ENCODE data around the gene EHD2.

Gene EHD2

DNA sequence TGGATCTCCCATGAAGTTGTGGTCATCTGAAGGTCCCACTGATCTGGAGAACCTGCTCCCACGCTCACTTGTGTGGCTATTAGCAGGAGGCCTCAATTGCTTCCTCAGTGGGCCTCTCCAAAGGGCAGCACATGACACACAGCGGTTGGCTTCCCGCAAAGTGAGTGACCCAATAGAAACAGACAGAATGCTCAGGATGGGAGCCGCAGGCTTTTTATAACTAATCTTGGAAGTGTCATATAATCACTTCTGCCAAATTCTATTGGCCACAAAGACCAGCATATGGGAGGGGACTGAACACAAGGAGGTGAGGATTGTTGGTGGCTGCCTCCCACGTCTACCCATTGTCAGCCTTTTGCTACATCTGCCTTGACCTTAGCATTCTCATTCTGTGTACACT lies 22.1 kb upstream of the EHD2 start:
- DNase-seq (ENCODE audit: low read depth in 2 of 3, low spot score in 2 of 3), result no peak

DNA sequence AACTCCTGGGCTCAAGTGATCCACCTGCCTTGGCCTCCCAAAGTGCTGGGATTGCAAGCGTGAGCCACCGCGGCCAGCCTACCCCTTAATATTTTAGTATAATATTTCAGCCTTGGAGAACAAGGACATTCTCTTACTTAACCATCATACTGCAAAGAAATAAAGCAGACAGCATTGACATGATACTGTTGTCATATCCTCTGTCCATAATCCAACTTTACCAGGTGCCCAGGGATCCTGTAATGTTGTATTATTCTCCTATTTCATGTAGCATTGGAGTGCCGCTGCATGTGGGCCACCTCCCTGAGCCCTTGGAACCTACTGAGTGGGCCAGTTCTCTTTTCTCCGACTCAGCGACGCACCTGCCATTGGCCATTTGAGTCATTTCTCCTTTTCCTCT lies 21.4 kb upstream of the EHD2 start:
- DNase-seq (ENCODE audit: low read depth in 2 of 3, low spot score in 2 of 3), result no peak

DNA sequence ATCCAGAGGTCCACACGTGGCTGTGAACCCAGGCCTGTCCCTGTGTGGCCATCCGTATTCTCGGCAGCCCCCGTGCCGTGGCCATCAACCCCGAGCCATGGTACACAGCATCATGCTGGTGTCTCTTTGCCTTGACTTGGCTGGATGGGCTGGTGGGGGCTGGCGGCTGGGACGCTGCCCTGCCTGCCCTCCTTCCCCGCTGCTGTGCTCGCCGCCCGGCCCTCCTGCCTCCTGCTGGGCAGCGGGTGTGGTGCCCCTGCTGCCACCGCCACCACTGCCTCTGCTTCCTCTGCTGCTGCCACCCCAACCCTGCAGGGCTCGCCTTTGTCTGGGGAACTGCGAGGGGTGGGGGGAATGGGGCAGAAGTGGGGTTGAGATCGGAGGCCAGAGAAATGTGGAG lies 19.7 kb upstream of the EHD2 start:
- DNase-seq (ENCODE audit: low read depth in 2 of 3, low spot score in 2 of 3), result no peak

DNA sequence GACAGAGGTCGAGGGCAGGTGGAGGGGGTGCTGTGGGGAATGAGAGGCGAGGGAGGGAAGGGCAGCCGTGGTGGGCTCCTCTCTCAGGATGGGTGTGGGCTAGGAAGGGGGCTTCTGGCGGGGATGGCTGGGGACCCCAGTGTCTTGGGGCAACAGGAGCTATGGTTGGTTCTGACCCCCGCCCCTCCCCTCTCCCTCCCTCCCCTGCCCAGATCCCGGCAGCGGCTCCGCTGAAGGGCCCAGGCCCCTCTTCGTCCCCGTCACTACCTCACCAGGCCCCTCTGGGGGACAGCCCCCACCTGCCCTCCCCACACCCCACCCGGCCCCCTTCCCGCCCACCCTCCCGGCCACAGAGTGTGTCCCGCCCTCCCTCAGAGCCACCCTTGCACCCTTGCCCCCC lies 19.3 kb upstream of the EHD2 start:
- DNase-seq (ENCODE audit: low read depth in 2 of 3, low spot score in 2 of 3), result no peak

DNA sequence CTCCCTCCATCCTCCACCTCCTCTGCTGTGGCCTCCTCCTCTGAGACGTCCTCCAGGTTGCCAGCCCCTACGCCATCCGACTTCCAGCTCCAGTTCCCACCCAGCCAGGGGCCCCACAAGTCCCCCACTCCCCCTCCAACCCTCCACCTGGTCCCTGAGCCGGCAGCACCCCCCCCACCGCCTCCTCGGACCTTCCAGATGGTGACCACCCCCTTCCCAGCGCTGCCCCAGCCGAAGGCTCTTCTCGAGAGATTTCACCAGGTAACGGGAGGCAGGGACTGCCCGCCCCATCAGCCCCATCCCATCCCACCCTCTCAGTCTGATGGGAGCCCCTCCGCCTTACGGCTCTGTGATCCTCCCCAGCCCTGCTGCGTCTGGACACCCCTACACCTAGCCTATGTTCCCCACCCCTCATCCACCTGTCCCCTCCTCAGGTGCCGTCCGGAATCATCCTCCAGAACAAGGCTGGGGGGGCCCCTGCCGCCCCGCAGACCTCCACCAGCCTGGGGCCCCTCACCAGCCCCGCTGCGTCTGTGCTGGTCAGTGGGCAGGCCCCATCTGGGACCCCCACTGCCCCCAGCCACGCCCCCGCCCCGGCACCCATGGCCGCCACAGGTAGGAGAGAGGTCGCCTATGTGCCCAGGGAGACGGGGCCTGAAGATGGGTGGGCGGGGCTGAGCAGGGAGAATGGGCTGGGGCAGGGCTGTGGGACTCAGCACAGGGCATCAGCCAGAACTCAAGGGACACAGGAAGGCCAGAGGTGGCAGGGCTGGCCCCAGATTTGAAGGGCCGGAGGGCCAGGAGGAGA lies 18.6 kb upstream of the EHD2 start:
- DNase-seq (ENCODE audit: low read depth in 2 of 3, low spot score in 2 of 3), result no peak

DNA sequence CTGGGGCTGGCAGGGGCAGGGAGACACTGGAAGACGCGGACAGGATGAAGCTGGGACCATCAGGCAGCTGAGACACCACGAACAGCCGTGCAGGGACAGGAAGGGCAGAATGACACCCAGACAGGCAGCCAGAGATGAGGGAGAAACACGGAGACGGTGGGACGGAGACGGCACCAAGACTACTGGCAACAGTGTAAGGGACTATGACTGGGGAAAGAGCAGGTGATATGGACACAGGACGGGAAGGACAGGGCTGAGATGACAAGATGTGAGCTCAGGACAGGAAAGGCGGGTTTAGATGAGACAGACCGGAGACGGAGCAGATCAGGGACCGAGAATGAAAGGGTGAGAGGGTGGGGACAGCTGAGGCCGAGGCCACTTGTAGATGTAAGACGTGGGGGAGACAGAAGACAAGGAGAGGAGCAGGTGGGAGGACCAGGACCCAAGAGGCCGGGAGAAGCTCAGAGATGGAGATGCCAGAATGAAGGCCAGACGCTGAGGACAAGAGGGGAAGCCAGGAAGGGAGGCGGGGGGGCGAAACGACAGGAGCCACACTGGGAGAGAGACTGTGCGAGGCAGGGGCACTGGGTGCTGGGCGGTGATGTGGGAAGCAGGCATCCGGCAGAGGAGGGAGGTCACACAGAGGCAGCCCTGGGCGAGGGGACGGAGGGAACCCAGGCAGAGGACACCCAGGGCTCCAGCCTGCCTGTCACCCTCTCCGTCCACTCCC lies 17.5 kb upstream of the EHD2 start:
- DNase-seq (ENCODE audit: low read depth in 2 of 3, low spot score in 2 of 3), result no peak

DNA sequence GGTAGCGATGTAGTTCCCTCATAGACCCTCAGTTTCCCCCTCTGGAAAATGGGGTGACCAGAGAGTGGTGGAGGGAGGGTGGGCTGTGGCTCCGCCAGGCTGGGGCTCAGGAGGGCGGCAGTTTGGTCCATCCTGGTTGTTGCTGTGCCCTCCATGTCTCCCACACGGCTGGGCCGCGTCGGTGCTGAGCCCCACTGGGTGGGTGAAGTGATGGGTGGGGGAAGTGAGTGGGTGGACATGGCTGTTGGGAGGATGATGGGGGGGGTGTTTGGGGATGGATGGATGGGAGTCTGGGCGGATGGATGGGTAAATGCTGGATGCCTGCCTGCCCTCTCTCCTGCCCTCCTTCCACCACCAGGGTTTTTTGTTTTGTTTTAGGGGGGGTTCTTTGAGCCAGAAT lies 16.6 kb upstream of the EHD2 start:
- no peak for DNase-seq (ENCODE audit: low read depth in 2 of 3, low spot score in 2 of 3)

DNA sequence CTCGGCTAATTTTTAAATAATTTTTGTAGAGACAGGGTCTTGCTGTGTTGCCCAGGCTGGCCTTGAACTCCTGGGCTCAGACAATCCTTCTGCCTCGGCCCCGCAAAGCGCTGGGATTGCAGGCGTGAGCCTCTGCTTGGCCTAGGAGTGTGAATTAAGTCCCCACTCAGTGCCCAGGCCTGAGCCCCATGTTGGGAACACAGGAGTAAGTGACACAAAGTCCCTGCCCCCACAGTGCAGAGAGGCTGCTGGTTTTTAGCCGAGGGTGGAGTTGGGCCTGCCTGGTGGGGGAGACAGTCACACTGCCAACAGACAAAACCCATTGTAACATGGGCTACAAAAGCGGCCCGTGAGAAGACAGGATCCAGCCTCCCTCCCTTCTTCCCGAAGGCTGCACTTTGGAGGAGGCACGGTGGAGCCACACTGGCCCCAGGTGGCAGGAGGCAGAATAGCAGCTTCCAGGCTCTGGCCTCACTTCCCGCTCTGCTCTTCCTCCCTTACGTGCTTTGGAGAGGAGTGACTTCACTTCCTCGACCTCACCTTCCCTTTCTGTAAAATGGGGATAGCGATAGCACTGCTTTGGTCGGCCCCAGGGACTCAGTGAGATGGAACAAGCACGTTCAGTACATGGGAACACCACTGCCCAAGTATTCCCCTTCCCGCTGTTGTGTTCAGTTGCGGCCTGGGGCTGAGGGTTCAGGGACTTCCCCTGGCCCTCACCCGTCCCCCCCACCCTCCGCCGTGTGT lies 15.2 kb upstream of the EHD2 start:
- peak in 2 of 3 experiments; percentile 22 to 27 for DNase-seq (ENCODE audit: low read depth in 2 of 3, low spot score in 2 of 3)

DNA sequence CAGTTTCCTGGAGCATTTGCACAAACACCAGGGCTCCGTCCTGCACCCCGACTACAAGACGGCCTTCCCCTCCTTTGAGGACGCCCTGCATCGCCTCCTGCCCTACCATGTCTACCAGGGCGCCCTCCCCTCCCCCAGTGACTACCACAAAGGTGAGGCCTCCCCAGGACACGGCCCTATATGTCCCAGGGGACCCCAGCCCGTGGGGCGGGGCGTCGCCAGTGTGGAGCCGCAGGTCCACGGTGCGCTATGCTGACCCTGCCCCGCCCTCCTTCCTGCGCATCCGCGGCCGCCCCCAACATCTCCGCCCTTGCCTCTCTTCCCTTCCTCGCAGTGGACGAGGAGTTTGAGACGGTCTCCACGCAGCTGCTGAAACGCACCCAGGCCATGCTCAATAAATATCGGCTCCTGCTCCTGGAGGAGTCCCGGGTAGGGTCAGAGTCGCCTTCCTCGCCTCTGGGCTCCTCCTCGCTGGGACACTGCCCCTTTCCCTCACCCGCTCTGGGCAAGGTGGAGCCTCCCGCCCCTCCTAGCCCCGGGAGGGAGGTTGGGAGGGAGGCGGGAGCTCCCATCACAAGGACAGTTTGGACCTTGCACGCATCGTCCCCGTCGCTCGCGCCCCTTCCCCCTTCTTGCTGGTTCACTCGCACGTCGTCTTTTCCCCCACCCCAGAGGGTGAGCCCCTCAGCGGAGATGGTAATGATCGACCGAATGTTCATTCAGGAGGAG lies 14.4 kb upstream of the EHD2 start:
- no peak for DNase-seq (ENCODE audit: low read depth in 2 of 3, low spot score in 2 of 3)

DNA sequence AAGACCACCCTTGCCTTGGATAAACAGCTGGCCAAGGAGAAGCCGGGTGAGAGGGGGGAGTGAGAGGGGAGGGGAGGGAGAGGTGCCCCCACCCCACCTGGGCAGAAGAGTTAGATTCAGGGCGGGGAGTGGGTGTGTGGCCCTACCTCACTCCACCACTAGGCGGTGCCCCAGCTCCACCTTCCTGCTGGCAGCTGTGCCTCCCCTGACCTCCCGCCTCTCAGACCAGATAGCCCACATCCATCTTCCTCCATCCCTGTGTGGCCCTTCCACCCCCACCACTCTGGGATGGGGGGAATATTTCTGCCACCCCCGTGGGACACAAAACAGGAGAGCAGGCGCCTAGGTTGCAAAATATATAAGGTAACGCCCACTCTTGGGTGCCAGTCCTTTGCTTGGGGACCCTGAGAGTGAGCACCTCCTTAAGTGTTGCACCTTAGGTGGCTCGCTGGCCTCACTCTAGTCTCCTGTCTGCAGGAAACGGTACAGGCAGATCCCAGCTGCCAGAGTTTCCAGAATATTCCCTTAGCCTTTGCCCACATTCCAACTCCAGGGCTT lies 13.8 kb upstream of the EHD2 start:
- DNase-seq (ENCODE audit: low read depth in 2 of 3, low spot score in 2 of 3), result peak in 1 of 3 experiments; percentile 49

DNA sequence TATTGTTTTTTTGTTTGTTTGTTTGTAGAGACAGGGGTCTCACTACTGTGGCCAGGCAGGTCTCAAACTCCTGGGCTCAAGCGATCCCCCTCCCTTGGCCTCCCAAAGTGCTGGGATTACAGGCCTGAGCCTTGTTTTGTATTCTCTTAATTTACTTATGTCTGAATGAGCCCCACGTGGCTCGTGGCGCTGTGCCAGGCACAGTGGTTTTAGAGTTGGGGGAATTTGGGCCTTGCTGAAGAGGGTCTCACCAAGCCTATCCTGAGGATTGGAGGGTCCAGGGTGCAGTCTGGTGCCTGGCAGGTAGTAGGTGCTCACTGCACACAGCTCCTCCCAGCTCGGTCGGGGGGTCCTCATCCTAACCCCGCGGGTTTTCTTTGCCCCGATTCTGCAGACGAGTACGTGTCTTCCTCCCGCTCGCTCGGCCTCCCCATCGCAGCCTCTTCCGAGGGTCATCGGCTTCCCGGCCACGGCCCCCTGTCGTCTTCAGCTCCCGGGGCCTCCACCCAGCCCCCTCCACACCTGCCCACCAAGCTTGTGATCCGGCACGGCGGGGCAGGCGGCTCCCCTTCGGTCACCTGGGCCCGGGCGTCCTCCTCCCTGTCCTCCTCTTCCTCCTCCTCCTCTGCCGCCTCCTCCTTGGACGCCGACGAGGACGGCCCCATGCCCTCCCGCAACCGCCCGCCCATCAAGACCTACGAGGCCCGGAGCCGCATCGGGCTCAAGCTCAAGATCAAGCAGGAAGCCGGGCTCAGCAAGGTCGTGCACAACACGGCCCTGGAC lies 12.1 kb upstream of the EHD2 start:
- DNase-seq (ENCODE audit: low read depth in 2 of 3, low spot score in 2 of 3), result no peak

DNA sequence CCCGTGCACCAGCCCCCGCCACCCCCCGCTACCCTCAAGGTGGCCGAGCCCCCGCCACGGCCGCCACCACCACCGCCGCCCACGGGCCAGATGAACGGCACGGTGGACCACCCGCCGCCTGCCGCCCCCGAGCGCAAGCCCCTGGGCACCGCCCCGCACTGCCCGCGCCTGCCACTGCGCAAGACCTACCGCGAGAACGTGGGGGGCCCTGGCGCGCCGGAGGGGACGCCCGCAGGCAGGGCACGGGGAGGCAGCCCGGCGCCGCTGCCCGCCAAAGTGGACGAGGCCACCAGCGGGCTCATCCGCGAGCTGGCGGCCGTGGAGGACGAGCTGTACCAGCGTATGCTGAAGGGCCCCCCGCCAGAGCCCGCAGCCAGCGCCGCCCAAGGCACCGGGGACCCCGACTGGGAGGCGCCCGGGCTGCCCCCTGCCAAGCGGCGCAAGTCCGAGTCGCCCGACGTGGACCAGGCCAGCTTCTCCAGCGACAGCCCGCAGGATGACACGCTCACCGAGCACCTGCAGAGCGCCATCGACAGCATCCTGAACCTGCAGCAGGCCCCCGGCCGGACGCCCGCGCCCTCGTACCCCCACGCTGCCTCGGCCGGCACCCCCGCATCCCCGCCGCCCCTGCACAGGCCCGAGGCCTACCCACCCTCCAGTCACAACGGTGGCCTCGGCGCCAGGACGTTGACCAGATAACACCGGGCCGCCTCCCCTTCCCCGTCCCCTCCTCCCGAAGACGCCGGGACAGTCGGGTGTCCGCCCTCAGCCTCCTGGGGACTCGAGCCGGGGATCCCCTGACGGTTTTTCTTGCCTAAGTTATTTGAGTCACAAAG lies 11.3 kb upstream of the EHD2 start:
- DNase-seq (ENCODE audit: low read depth in 2 of 3, low spot score in 2 of 3), result no peak

DNA sequence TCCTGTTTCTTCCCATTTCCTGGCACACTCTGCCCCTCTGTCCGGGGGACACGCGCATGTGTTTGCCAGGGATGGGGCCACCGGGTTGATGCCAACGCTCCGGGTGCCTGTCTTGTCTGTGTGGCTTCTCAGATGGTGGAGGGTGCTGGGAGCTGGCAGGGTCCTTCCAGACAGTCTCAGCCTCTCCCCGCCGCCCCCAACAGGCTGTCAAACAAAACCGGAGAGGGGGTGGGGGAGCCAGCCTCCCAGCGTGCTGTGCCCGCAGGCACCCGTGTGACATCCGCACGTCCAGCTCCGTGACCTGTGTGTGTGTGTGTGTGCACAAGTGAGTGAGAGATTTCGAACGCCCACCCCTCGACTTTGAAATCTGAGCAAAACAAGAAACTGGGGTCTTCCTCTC lies 10.6 kb upstream of the EHD2 start:
- no peak for DNase-seq (ENCODE audit: low read depth in 2 of 3, low spot score in 2 of 3)

DNA sequence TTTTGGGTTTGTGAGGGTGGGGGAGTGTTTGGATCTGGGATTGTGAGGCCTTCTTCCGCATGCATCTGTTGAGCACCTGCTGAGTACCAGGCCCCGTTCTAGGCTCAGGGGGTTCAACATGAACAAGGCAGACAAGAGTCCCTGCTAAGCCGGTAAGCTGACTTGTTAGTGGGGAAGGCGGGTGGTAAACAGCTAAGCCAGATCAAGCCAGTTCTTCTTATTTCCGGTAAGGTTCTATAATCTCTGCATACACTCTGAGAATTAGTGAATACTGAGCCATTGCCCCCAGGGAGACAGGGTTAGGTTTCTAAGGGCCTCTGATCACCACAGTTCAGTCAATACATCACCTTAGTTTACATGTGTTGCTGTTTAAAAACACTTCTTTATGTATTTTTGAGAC lies 9.9 kb upstream of the EHD2 start:
- no peak for DNase-seq (ENCODE audit: low read depth in 2 of 3, low spot score in 2 of 3)

DNA sequence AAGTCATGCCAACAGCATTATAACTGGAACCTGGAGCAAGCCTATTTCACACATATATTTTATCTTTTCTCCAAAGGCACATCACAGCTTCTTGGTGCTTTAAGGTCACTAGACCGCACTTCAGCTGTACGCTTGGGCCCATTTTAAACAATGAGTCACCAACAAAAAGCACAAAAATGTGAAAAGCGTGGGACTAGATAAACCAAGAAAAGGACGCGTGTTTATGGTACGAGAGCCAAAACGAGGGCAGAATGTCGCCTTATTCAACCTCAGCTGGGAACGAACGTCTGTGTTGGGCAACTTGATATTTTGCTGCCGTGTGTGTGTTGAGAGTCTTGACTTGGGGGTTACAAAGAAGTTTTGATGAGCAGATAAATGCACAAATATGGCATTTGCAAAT lies 9.2 kb upstream of the EHD2 start:
- no peak for DNase-seq (ENCODE audit: low read depth in 2 of 3, low spot score in 2 of 3)

DNA sequence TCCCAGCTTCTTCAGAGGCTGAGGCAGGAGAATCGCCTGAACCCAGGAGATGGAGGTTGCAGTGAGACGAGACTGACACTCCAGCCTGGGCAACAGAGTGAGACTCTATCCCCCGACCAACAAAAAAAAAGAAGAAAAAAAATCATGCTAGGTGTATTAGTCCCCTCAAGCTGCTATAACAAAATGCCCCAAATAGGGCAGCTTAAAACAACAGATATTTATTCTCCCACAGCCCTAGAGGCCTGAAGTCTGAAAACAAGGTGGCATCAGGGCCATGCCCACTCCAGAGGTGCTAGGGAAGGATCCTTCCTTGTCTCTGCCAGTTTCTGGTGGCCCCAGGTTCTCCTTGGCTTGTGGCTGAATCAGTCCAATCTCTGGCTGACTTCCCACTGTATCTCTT lies 8.6 kb upstream of the EHD2 start:
- no peak for DNase-seq (ENCODE audit: low read depth in 2 of 3, low spot score in 2 of 3)

DNA sequence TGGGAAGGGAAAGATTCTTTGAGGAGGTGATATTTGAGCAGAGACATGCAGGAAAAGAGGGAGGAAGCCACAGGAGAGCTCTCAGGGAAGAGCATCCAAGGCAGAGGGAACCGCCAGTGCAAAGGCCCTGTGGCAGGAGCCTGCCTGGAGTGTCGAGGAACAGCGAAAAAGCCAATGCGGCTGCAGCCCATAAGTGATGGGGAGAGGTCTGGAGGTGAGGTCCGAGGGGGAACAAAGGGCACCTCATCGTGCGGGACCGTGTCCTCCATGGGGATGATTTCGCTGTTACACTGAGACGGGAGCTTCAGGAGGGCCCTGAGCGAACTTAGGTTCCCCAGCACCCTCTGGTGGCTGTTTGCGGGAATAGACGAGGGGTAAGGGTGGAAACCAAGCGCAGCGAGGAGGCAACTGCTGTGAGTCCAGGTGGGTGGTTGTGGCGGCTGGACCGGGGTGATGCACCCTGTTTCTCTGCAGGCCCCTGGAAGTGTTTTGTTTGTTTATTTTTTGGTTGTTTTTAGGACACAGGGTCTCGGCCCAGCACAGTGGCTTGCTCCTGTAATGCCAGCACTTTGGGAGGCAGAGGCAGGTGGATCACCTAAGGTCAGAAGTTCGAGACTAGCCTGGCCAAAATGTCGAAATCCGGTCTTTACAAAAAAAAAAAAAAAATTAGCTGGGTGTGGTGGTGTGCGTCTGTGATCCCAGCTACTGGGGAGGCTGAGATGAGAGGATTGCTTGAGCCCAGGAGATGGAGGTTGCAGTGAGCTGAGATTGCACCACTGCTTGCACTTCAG lies 5.9 kb upstream of the EHD2 start:
- peak; percentile 45 to 74 (median 52) for DNase-seq (ENCODE audit: low read depth in 2 of 3, low spot score in 2 of 3)

DNA sequence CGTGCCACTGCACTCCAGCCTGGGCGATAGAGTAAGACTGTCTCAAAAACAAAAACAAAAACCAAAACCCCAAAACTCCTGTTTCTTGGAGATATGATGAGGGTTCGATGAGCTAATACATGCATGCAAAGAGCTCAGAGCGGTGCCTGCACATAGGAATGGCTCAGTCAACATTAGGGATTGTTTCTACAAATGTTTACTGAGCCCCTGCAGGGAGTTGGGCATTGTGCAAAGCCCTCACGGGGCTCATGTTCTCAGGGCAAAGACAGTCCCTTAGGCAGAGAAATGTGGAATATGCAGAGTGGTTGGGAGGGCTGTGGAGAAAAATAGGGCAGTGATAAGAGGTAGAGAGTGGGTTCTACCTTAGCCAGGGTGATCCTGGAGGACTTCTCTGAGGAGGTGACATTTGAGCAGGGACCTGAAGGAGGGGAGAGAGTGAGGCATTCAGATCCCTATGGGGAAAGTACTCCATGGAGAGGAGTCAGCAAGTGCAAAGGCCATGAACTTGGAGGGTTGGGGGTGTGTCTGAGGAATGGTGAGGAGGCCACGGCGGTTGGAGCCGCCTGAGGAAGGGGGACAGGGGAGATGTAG lies 1.5 kb upstream of the EHD2 start:
- no peak for DNase-seq (ENCODE audit: low read depth in 2 of 3, low spot score in 2 of 3)
